GM12801 (cell line): ENCODE data around the gene TUFT1.

Experiments
- TF ChIP-seq, protein P1 (sequence below): IDR thresholded peaks from one replicate; pipeline ENCODE4 v1.5.1; 2011; ENCODE audit warnings: control low read depth; ENCODE audit not compliant: insufficient read length; ENCODE audit errors: extremely low read depth

TUFT1 gene

GRCh38 chr1:151513626-151514121, 26.4 kb upstream of the TUFT1 start:
- TF ChIP-seq, protein P1, sequence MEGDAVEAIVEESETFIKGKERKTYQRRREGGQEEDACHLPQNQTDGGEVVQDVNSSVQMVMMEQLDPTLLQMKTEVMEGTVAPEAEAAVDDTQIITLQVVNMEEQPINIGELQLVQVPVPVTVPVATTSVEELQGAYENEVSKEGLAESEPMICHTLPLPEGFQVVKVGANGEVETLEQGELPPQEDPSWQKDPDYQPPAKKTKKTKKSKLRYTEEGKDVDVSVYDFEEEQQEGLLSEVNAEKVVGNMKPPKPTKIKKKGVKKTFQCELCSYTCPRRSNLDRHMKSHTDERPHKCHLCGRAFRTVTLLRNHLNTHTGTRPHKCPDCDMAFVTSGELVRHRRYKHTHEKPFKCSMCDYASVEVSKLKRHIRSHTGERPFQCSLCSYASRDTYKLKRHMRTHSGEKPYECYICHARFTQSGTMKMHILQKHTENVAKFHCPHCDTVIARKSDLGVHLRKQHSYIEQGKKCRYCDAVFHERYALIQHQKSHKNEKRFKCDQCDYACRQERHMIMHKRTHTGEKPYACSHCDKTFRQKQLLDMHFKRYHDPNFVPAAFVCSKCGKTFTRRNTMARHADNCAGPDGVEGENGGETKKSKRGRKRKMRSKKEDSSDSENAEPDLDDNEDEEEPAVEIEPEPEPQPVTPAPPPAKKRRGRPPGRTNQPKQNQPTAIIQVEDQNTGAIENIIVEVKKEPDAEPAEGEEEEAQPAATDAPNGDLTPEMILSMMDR = no peak

DNA sequence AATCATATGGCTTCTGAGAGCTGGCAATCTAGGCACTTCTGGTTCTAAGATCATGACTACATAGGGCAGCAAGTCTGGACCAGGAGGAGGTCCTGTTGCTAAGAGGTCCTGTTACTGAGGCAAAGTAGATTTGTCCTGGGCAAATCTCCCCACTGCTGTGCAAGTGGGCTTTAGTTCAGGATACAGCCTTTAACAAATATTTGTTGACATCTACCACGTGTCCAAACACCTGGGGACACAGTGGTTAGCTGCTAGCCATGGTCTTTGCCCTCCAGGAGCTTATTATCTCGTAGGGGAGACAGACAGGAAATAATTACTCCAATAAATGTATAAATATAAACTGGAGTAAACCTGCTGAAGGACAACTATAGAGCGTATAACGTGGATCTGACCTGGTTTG, 25.7 kb upstream of the TUFT1 start:
- TF ChIP-seq, protein P1 = no peak

DNA sequence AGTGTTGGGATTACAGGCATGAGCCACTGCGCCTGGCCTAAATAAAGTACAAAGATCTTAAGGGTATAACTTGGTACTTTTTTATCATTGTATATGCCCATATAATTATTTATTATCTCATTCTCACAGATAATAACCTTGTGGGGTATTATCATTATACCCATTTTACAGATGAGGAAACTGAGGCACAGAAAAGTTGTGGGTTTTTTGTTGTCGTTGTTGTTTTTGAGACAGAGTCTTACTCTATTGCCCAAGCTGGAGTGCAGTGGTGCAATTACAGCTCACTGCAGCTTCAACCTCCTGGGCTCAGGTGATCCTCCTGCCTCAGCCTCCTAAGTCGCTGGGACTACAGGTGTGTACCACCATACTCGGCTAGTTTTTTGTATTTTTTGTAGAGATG, 24.8 kb upstream of the TUFT1 start:
- TF ChIP-seq, protein P1 = no peak

DNA sequence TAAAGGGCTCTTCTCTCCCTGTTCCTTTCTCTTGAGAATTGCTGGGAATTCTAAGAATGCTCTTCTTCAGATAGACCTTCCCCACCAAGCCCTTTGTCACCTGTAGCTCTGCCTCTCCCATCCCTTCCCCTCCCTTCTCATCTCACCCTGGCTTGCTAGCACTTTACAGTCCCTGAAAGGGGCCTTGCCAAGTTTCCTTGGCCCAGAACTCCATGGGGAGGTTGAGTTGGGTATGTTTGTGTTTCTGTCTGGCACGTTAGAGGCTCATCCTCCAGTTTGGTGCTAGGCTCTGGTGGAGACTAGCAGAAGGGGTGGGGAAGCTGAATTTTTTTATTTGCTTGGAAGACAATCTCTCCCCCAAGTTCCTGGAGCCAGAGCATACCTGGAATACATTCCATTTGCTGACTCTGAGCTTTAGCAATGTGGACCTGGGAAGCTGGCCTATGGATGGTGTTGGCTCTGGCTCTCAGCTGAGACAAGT, 24.0 kb upstream of the TUFT1 start:
- TF ChIP-seq, protein P1 = no peak

DNA sequence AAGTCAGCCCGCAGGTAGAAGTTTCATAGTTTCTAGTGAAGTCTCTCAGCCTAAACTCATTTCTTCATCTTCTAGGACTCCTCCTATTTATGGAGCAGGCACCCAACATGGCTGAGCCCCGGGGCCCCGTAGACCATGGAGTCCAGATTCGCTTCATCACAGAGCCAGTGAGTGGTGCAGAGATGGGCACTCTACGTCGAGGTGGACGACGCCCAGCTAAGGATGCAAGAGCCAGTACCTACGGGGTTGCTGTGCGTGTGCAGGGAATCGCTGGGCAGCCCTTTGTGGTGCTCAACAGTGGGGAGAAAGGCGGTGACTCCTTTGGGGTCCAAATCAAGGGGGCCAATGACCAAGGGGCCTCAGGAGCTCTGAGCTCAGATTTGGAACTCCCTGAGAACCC, 21.7 kb upstream of the TUFT1 start:
- TF ChIP-seq, protein P1 = no peak

- TF ChIP-seq, protein P1 = no peak
Observed at GRCh38 chr1:151518936-151519335, 21.2 kb upstream of the TUFT1 start.

DNA sequence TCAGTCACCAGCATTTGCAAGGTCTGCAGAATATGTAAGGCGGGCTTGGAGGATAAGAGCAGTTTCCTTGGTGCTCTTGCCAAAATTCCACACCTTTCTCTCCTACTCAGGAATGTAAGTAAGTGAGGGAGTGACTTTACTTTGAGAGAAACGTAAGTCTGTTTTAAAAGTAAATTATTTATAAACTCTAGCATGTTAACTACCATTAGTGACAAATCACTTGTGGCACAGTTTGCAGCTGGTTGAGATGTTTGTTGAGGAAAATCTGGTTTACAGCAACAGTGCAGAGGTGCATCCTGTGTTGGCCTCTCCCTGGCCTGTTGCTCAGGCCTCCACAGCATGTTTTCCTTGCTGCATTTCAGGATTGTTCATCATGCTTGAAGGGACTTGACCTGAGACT, 20.4 kb upstream of the TUFT1 start:
- TF ChIP-seq, protein P1 = no peak
